Measurements from ENCODE around the gene CASKIN1.
"Not testable (repeated sequence)": the region's sequence is repeated elsewhere in the genome, so short reads cannot be mapped to it uniquely, and the experiment has no call there.

The CASKIN1 gene

GRCh38 chr16:2129251-2129650 lies 67.2 kb downstream of the CASKIN1 start:
- DNase-seq = not testable (repeated sequence)

DNA sequence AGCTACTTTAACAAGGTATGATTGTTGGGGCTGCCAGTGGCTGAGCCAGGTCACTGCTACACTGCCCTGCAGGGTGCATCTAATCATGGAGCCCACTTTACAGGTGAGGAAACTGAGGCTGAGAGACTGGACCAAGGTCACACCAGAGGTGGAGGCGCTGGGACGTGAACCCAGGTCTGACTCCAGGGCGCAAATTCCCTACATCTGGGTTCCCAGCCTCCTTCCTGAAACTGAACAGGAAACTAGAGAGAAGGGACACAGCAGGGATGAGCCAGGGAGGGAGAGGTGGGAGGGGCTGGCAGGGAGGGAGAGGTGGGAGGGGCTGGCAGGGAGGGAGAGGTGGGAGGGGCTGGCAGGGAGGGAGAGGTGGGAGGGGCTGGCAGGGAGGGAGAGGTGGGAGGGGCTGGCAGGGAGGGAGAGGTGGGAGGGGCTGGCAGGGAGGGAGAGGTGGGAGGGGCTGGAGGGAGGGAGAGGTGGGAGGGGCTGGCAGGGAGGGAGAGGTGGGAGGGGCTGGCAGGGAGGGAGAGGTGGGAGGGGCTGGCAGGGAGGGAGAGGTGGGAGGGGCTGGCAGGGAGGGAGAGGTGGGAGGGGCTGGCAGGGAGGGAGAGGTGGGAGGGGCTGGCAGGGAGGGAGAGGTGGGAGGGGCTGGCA lies 68.7 kb downstream of the CASKIN1 start:
- not testable (repeated sequence) for DNase-seq
